ENCODE data around the gene OR10G7. TPM values are rescaled to one million over a fixed set of nuclear protein-coding genes. Genes with fewer than 3 reads are reported as not detected.

Gene OR10G7
- total RNA-seq, 1 donor = not detected

DNA sequence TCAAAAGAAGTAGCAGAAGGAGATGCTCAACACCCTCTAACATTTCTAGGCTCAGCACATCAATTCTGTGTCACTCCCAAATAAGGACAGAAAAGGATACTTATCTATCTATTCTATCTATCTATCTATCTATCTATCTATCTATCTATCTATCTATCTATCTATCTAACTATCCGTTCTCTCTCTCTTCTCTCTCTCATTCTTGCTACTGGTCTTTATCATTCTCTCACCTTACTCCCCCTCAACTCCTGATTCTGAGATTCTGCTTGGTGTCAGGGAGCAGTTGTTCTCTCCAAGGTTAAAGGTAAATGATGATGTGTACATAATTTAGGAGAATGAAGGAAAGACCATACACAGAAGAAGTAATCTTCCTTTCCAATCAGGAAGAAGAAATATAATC lies 46.0 kb downstream of the OR10G7 start, which contains the start of gene OR10G6:
Gene OR10G6, minus strand, starts transcription at position 43 of the 400 bp plus-strand sequence. Its CDS starts 0 bp downstream, at position 43.
- TF ChIP-seq CTCF (IDR thresholded peaks at IDR 0.05; ENCODE audit: insufficient read depth, low read depth, low read length) = no peak
- DNase-seq (ENCODE audit: low read depth) = no peak
- no peak within 1 kb of the TSS for H3K4me3 ChIP-seq (ENCODE audit: low read depth, low read length)

Other genes starting within 250 kb of the OR10G7 start
- not detected in 2 replicates for gene OR6M1, start 235.0 kb downstream of the OR10G7 start, total RNA-seq
- not detected in 2 replicates for gene TMEM225, start 155.7 kb downstream of the OR10G7 start, total RNA-seq
- not detected in 2 replicates for gene OR8D4, start 139.2 kb downstream of the OR10G7 start, total RNA-seq
- not detected in 2 replicates for gene OR4D5, start 101.7 kb downstream of the OR10G7 start, total RNA-seq
- gene OR6T1, start 97.5 kb downstream of the OR10G7 start, total RNA-seq = not detected in 2 replicates
- gene OR10S1, start 63.5 kb downstream of the OR10G7 start, total RNA-seq = not detected in 2 replicates
- not detected in 2 replicates for gene OR10G6, start 46.2 kb downstream of the OR10G7 start, total RNA-seq
- not detected in 2 replicates for gene OR10G4, start 28.3 kb downstream of the OR10G7 start, total RNA-seq
- gene OR10G9, start 18.3 kb downstream of the OR10G7 start, total RNA-seq = not detected in 2 replicates
- gene OR10G8, start 14.5 kb downstream of the OR10G7 start, total RNA-seq = not detected in 2 replicates
- gene VWA5A, start 74.1 kb upstream of the OR10G7 start, total RNA-seq = 6.5 and 12.2 TPM in 2 replicates
- not detected in 2 replicates for gene OR10D3, start 142.0 kb upstream of the OR10G7 start, total RNA-seq
- gene OR8G1, start 199.8 kb upstream of the OR10G7 start, total RNA-seq = under 0.01 TPM in 1 of 2 replicates, not detected in the other
- not detected in 2 replicates for gene OR8G5, start 215.1 kb upstream of the OR10G7 start, total RNA-seq

Data from fibroblast of villous mesenchyme (primary cell).